ENCODE results near the gene LAMA2.

The LAMA2 gene

DNA sequence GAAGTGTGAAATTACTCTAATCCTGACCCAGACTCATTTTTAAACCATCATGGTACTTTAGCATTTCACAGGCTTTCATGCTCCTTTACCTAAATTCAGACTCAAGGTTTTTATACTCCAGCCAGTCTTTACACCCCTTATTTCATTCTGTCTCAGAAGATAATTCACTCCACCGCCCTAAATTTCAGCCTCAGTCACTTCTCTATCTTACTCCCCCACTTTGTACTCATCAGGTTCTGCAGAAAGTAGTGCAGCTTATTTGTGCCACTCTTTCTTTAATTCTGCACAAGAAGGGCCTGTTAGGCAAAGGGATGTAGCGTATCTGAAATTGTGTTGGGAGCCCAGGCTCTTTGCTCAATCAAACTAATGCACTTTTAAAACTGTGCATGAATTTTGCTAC, 621.5 kb downstream of the LAMA2 start:
- DNase-seq, result no peak

- DNase-seq, result no peak
These were observed 624.3 kb downstream of the LAMA2 start for GRCh38 chr6:129507059-129507807.

- DNase-seq, result no peak
These were observed 624.9 kb downstream of the LAMA2 start for GRCh38 chr6:129507846-129508245.

DNA sequence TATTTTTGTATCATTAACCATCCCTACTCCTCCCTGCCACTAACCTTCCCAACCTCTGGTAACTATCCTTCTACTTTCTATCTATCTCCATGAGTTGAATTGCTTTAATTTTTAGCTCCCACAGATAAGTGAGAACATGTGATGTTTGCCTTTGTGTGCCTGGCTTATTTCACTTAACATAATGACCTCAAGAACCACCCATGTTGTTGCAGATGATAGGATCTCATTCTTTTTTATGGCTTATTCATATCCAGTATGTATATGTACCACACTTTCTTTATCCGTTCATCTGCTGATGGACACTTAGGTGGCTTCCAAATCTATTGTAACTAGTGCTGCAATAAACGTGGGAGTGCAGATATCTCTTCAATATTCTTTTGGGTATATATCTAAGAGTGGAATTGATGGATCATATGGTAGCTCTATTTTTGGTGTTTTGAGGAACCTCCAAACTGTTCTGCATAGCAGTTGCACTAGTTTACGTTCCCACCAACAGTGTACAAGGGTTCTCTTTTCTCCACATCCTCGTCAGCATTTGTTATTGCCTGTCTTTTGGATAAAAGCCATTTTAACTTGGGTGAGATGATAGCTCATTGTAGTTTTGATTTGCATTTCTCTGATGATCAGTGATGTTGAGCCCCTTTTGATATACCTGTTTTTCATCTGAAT, 625.7 kb downstream of the LAMA2 start:
- DNase-seq, result no peak

DNA sequence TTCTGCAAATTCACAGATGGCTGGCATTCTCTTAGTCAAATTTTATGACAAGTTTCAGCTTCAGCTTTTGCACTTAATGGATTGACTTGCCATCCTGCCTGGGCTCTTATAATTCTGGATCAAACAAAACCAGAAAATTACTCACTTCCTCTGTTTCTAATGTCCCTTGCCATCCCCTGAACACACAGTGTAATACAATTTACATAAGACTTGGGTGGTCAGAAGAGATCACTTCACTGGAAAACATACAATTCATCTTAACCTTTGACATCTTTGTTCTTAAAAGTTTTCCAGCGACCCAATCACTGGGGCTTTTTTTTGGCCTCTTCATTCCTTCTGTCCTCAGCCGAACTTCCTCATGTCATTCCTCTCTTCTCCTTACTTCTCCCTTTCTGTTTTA, 628.0 kb downstream of the LAMA2 start:
- DNase-seq, result no peak

DNA sequence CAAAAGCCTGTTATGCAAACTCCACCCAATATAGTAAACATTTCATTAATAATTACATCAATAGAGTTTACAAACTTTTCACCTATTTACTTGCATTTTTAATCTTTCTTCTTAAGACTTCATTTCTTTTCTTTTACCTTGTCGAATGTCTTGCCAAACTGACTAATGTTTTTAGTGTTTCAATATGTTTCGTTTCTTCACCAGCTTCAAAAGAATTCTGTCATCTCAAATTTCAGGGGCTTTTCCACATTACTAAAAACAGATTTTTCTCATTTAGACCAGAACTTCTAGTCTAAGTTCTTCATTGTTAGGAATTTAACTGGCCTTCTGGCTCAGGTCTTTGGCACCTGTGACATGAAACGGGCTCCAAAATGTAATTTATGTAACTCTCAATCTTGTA, 630.5 kb downstream of the LAMA2 start:
- no peak for DNase-seq

DNA sequence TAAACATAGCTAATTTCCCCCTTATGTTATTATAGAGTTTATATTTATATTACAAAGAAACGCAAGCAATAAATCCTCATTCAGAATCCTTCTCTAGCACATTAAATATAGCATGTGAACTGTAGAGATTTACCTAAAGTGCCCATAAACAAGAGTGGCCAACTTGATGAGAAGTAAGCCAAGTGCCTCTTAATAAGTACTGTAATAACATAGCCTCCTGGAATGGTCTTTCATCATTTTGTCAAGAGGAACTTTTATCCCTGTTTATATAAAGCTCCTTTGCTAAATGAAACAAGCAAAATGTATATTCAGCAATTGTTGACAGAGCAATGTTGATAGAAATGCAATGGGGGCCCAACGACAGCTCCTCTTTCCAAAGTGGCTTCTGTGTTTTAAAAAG, 632.1 kb downstream of the LAMA2 start:
- DNase-seq, result no peak

- DNase-seq, result no peak
These were observed 633.1 kb downstream of the LAMA2 start for GRCh38 chr6:129516005-129516404.

- DNase-seq, result no peak
These were observed 633.8 kb downstream of the LAMA2 start for GRCh38 chr6:129516787-129517186.

DNA sequence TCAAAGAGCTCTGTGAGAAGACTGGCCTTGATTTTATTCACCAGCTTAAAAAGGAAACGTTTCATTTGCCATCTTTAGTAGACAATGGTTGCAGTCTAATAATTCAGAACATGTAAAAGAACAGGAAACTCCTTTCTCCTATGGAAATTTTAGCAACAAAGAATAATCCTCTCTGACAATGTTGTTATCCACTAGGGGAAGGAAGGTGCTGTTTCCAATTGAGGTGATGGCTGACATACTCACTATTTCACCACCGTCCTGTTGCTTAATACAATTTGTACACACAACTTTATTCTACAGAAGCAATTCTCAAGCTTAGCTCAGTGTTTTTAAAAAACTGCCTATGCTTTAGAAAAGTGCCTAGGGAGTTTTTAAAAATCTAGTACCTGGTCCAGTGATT, 634.4 kb downstream of the LAMA2 start:
- no peak for DNase-seq

GRCh38 chr6:129519750-129520149, 636.8 kb downstream of the LAMA2 start:
- no peak for DNase-seq

DNA sequence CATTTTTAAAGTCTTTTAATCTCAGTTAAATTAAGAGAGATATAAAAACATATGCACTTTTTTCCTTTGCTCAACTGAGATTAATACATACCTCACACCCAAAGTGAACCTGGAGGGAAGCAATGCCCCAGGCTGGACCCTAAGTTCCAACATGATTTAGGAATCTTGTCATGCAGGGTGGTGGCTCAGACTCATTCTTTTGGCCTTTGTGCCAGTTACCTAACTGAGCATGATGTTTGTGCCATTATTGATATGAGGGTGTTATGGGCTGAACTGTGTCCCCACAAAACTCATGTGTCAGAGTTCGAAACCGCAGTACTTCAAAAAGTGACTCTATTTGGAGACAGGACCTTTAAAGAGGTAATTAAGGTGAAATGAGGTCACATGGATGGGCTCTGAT, 639.0 kb downstream of the LAMA2 start:
- DNase-seq, result no peak

DNA sequence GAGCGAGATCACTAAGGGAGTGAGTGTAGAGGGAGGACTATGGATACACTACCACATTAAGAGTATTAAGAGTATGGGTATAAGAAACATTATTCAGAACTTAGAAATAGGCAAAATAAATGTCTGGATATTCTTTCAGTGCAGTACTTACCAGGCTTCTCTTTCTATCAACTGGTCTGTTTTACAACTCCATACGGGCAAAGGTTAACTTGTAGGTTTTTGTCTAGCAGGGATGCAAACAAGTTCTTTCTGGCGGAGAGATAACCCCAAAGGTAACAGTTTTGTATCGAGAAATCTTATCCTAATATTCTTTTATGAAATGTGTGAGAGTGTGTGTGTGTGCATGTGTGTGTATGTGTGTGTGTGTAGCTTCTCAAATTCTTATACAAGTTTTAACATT, 640.9 kb downstream of the LAMA2 start:
- no peak for DNase-seq

GRCh38 chr6:129525055-129525454, 642.1 kb downstream of the LAMA2 start:
- DNase-seq, result no peak

GRCh38 chr6:129534926-129535325, 652.0 kb downstream of the LAMA2 start:
- DNase-seq, result no peak

- DNase-seq, result no peak
These were observed 653.3 kb downstream of the LAMA2 start for GRCh38 chr6:129536271-129536670.

DNA sequence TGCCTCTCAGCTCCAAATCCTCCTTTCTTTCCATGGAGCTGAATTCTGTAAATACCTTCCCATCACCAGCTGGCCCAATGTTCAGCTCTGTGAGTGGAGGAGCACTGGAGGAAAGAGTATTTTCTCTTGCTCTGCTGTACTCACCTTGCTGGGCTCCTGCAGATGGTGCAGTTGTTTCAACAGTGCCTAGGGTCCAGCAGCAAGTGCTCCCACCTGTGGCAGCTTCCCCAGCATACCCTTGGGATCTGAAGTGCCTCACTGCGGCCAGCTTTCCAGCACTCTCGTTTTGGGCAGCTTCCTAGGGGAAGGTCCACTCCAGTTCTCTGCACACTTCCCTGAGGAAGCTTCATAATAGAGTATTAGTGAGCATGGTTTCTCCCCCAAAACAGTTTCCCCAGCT, 656.1 kb downstream of the LAMA2 start:
- DNase-seq, result no peak

- DNase-seq, result no peak
These were observed 659.8 kb downstream of the LAMA2 start for GRCh38 chr6:129542705-129543104.

DNA sequence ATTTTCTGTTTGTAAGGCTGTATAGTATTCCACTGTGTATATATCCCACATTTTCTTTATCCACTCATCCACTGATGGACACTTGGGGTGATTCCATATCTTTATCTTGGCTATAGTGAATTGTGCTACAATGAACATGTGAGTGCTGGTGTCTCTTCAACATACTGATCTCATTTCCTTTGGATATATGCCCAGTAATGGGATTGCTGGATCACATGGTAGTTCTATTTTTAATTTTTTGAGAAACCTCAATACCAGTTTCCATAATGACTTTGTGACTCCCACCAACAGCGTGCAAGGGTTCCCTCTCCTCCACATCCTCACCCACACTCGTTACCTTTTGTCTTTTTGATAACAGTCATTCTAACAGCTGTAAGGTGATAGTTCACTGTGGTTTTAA, 661.0 kb downstream of the LAMA2 start:
- no peak for DNase-seq

DNA sequence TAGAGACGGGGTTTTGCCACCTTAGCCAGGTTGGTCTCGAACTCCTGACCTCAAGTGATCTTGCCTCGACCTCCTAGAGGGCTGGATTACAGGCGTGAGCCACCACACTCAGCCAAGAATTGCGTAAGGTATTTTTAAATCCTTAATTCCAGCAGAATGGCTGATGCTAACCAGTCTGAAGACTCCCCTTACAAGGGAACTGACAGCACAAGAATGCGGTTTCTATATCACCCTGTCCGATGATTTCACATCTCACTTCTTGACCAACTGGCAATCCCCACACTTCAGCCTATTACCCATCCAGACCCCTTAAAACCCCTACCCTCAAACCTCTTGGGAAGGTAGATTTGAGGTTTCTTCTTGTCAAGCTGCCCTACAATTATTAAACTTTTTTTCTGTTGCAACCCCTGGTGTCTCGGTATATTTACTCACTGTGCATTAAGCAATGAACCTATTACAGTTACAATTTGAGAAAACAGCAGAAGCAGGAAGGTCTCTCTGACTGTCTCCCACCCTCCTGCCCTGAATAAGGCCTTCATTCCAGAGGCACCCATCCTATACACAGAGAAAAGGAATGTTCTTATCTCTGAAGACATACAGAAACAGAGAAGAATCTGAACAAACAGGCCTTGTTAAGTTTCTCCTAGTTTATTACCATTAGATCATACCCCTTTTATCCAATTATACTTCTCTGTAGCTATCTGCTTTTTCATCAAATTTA, 662.1 kb downstream of the LAMA2 start:
- DNase-seq, result no peak

- DNase-seq, result no peak
These were observed 663.8 kb downstream of the LAMA2 start for GRCh38 chr6:129546702-129547101.

DNA sequence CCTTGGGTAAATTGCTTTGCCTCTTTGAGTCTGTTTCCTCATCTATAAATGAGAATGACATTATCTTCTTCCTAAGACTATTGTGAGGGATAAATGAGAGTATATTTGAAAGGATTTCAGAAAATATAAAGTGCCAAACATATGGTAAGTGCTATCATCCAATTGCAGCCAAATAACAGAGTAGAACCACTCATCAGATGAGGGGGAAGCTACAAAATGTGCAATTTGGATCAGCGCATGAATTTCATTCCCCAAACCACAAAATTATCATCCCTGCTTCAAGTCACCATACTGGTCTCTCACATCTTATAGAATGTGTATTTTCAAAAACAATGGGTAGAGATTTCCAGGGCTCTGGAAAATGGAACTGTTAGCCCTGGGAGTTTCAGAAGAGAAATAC, 668.5 kb downstream of the LAMA2 start:
- no peak for DNase-seq

- DNase-seq, result no peak
These were observed 669.5 kb downstream of the LAMA2 start for GRCh38 chr6:129552413-129552812.

DNA sequence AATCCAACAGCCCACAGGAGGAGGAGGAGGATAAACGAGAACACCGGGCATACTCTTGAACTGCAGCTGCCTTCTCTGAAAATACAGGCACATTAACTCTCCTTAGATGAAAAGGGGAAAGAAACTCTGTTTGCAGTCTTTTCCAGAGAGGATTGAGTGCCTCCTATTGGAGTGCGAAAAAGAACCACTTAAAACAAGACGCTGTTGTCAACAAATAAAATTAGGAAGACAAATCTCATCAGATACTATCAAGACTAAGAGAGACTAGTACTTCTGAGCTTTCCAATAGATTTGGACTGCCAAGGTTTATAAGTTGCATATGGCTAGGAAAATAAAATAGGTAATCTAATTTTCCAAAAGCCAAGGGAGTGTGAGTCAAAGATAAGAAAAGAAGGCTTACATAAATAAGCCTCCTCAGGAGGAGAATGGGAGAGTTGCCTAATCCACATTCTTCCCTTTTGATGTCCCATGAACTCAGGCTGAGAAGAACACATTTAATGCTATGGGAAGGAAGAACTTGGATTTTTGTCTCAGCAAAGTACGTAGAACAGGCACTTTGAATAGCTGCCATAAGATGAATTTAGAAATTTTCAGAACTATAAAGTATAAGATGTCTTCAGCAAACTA, 672.4 kb downstream of the LAMA2 start:
- no peak for DNase-seq
